GM12874 (cell line): ENCODE data around the gene USP24.

Source experiments
- TF ChIP-seq, protein P1 (sequence below): IDR thresholded peaks from 2 replicates; pipeline ENCODE4 v1.5.1; 2011; ENCODE audit warnings: low read depth, mild to moderate bottlenecking, control low read depth, low read length, moderate library complexity; ENCODE audit not compliant: insufficient read depth

USP24 gene

DNA sequence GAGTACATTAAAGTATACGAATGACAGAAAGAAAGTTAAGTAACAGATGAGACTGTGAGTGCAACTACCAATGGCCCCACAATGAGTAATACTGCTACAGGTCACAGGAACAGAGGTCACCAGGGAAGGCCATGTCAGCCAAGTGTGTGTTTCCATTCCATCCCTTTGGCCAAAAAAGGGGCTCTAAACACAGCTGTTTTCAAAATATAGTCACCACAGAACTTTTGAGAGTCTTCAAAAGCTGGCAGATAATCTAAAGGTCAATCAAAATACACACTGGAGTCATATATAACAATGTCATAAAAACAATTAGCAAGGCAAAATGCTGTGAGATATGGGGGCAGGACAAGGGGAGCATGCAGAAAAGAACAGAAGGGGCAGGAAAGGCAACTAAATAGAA lies 10.2 kb downstream of the USP24 start:
- TF ChIP-seq, protein P1, sequence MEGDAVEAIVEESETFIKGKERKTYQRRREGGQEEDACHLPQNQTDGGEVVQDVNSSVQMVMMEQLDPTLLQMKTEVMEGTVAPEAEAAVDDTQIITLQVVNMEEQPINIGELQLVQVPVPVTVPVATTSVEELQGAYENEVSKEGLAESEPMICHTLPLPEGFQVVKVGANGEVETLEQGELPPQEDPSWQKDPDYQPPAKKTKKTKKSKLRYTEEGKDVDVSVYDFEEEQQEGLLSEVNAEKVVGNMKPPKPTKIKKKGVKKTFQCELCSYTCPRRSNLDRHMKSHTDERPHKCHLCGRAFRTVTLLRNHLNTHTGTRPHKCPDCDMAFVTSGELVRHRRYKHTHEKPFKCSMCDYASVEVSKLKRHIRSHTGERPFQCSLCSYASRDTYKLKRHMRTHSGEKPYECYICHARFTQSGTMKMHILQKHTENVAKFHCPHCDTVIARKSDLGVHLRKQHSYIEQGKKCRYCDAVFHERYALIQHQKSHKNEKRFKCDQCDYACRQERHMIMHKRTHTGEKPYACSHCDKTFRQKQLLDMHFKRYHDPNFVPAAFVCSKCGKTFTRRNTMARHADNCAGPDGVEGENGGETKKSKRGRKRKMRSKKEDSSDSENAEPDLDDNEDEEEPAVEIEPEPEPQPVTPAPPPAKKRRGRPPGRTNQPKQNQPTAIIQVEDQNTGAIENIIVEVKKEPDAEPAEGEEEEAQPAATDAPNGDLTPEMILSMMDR = no peak

DNA sequence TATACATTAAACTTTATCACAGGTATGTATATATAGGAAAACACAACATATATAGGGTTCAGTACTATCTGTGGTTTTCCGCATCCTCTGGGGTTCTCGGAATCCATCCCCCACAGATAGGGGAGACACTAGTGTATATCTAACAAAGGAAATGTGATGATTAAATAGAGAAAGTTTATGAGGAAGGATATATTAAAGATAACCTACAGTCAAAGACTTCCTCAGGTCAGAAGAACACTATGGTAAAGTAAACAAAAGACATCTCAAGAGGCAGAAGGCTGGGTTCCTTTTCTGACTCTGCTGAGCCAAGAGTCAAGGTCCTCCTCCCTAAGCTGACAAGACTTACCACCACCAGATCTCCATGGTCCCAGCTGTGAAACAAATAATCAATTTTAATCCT lies 12.1 kb downstream of the USP24 start:
- TF ChIP-seq, protein P1 = no peak

DNA sequence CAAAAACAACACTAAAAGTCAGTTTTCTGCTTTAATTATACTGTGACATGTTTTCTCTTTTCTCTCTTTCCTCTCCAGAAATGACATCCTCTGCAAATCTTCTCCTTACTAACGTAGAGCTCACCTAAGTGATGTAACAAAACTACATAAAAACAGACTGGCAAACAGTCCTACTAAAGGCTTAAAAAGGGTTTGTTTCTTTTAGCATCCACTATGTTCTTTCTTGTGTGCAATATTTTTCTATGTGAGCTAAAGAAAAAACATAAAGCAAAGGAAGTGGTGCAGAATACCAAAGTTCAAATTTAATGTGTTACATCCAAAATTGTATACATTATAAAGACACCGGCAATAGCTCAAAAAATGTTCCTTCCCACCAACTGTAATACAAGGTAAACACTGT lies 14.5 kb downstream of the USP24 start:
- TF ChIP-seq, protein P1 = no peak

DNA sequence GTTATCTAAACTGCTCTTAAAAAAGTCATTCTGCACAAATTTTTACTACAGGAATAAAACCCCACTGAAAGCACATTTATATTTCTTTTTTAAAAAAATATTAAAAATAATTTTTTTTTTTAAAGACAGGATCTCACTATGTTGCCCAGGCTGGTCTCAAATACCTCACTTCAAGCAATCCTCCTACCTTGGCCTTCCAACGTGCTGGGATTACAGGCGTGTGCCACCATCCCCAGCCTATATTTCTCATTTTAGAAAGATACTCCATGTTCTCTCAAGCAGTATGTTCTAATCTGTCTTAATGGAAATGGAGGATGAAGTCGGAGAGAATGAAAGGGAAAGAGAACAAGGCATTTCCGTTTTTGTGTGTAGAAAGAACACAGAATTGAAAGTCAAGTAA lies 17.1 kb downstream of the USP24 start:
- TF ChIP-seq, protein P1 = no peak

DNA sequence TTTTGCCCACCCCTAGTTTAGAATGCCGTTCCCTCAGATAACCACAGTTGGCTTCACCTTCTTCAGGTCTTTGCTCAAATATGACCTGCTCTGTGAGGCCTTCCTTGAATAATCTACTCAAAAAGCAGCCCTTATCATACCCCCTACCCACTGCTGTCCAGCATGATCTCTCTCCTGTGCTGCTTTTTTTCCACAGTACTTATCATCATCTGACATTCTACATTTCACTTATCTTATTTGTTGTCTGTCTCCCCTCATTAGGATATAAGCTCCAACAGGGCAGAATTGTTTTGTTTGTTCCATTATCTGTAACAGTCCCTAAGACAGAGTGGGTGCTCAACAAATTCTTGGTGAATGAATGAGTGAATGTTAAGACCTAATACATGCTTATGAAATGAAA lies 18.1 kb downstream of the USP24 start:
- TF ChIP-seq, protein P1 = no peak

GRCh38 chr1:55196433-55197035 lies 18.6 kb downstream of the USP24 start:
- TF ChIP-seq, protein P1 = no peak

DNA sequence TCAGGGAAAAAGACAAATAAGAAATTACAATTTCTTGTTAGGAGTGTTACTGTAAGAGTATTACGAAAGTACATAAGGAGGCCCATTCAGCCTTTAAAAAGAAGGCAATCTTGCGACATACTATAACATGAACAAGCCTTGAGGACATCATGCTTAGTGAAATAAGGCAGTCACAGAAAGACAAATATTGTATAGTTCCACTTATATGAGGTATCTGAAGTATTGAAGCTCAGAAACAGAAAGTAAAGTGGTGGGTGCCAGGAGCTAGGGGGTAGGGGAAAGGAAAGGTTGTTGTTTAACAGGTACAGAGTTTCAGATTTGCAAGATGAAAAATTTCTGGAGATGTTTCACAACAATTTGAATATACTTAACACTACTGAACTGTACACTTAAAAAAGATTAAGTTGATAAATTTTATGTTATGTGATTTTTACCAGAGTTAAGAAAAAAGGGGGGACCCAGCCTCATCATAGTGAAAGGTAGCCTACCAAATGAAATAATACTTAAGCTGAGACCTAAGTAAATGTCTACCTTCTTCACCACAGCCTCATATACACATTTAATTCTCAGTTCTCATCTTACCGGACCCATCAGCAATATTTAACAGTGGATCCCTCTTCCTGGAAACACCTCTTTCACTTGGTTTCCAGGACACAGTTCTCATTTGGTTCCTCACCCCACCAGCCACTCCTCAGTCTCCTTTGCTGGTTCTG lies 19.5 kb downstream of the USP24 start:
- TF ChIP-seq, protein P1 = no peak
